Liver (tissue), 9 donors: ENCODE data around the gene TTBK1. TPM values are rescaled to one million over a fixed set of nuclear protein-coding genes. Genes with fewer than 3 reads are reported as not detected.

Source experiments
- DNase-seq: peaks from one replicate; pipeline ENCODE4 v3.0.0-alpha.2; 2017; ENCODE audit warnings: low spot score
- H3K27ac ChIP-seq, 2 donors: one replicate each; pipeline ENCODE4 v1.7.0; 2013; ENCODE audit warnings: inconsistent platforms in 2 of 2, low read length in 2 of 2, control low read depth in 1 of 2, low read depth in 1 of 2, mild to moderate bottlenecking in 1 of 2
- H3K27me3 ChIP-seq, 4 donors: one replicate each; pipeline versions ENCODE4 v1.6.1 to v1.7.0; 2013; ENCODE audit warnings: low read length in 3 of 4, inconsistent platforms in 1 of 4, mild to moderate bottlenecking in 1 of 4, moderate library complexity in 1 of 4; ENCODE audit not compliant: control insufficient read depth in 4 of 4, insufficient read depth in 4 of 4
- H3K36me3 ChIP-seq, 4 donors: one replicate each; pipeline versions ENCODE4 v1.6.1 to v1.7.0; 2013; ENCODE audit warnings: low read length in 3 of 4, mild to moderate bottlenecking in 3 of 4, low read depth in 1 of 4, moderate library complexity in 1 of 4; ENCODE audit not compliant: control insufficient read depth in 4 of 4, insufficient read depth in 3 of 4
- H3K4me1 ChIP-seq, 4 donors: one replicate each; pipeline versions ENCODE4 v1.6.1 to v1.7.0; 2013; ENCODE audit warnings: low read length in 3 of 4, mild to moderate bottlenecking in 3 of 4, moderate library complexity in 1 of 4; ENCODE audit not compliant: control insufficient read depth in 4 of 4, insufficient read depth in 4 of 4
- H3K4me3 ChIP-seq, 3 donors: one replicate each; pipeline versions ENCODE4 v1.6.1 to v1.7.0; 2013; ENCODE audit warnings: low read length in 3 of 3, control low read depth in 1 of 3, low read depth in 1 of 3, mild to moderate bottlenecking in 1 of 3
- H3K9ac ChIP-seq, 2 donors: one replicate each; pipeline ENCODE4 v1.7.0; 2013; ENCODE audit warnings: low read length in 2 of 2, mild to moderate bottlenecking in 2 of 2, moderate library complexity in 2 of 2, control low read depth in 1 of 2, low read depth in 1 of 2
- H3K9me3 ChIP-seq, 4 donors: one replicate each; pipeline versions ENCODE4 v1.6.1 to v1.7.0; 2013; ENCODE audit warnings: low read length in 3 of 4; ENCODE audit not compliant: control insufficient read depth in 4 of 4
- ATF3 ChIP-seq: IDR thresholded peaks from 2 replicates; pipeline ENCODE4 v1.6.1; 2016; ENCODE audit warnings: antibody characterized with exemption
- CTCF ChIP-seq: fragments of 150-350 bp; IDR thresholded peaks from 2 replicates; pipeline ENCODE4 v1.5.1; 2017; ENCODE audit warnings: improper control_type of control experiment, low read depth, low read length; ENCODE audit not compliant: missing input control
- EGR1 ChIP-seq, 2 donors: IDR thresholded peaks; 2 replicates each; pipeline ENCODE4 v1.6.1; 2016 to 2018; ENCODE audit warnings: antibody characterized with exemption in 2 of 2, low read depth in 2 of 2
- FOXA1 ChIP-seq: IDR thresholded peaks from 2 replicates; pipeline ENCODE4 v1.6.1; 2016; ENCODE audit warnings: antibody characterized with exemption
- FOXA2 ChIP-seq: IDR thresholded peaks from 2 replicates; pipeline ENCODE4 v1.6.1; 2016; ENCODE audit warnings: antibody characterized with exemption
- GABPA ChIP-seq, 2 donors: IDR thresholded peaks in 1 of 2; conservative IDR thresholded peaks in 1 of 2; 2 replicates each; pipeline ENCODE4 v1.6.1; 2016; ENCODE audit warnings: antibody characterized with exemption in 2 of 2, mild to moderate bottlenecking in 1 of 2, moderate library complexity in 1 of 2
- HNF4A ChIP-seq, 2 donors: conservative IDR thresholded peaks; 2 replicates each; pipeline ENCODE4 v1.6.1; 2016; ENCODE audit warnings: antibody characterized with exemption in 2 of 2, mild to moderate bottlenecking in 2 of 2
- HNF4G ChIP-seq: IDR thresholded peaks from 2 replicates; pipeline ENCODE4 v1.6.1; 2016; ENCODE audit warnings: antibody characterized with exemption
- JUND ChIP-seq, 2 donors: IDR thresholded peaks; 2 replicates each; pipeline ENCODE4 v1.6.1; 2016; ENCODE audit warnings: antibody characterized with exemption in 2 of 2
- MAX ChIP-seq: IDR thresholded peaks from 2 replicates; pipeline ENCODE4 v1.6.1; 2016; ENCODE audit warnings: antibody characterized with exemption
- NR2F2 ChIP-seq: IDR thresholded peaks from 2 replicates; pipeline ENCODE4 v1.6.1; 2016; ENCODE audit warnings: antibody characterized with exemption
- RAD21 ChIP-seq, 2 donors: IDR thresholded peaks; 2 replicates each; pipeline ENCODE4 v1.6.1; 2016; ENCODE audit warnings: antibody characterized with exemption in 2 of 2, mild to moderate bottlenecking in 2 of 2
- REST ChIP-seq: IDR thresholded peaks from 2 replicates; pipeline ENCODE4 v1.6.1; 2016; ENCODE audit warnings: antibody characterized with exemption, mild to moderate bottlenecking
- RXRA ChIP-seq, 2 donors: IDR thresholded peaks; 2 replicates each; pipeline ENCODE4 v1.6.1; 2017 to 2018; ENCODE audit warnings: antibody characterized with exemption in 2 of 2, mild to moderate bottlenecking in 1 of 2
- SP1 ChIP-seq: IDR thresholded peaks from 2 replicates; pipeline ENCODE4 v1.6.1; 2018; ENCODE audit warnings: antibody characterized with exemption, mild to moderate bottlenecking
- TAF1 ChIP-seq: conservative IDR thresholded peaks from 2 replicates; pipeline ENCODE4 v1.6.1; 2016; ENCODE audit warnings: antibody characterized with exemption, mild to moderate bottlenecking
- YY1 ChIP-seq: IDR thresholded peaks from 2 replicates; pipeline ENCODE4 v1.6.1; 2016; ENCODE audit warnings: antibody characterized with exemption, mild to moderate bottlenecking
- ZBTB33 ChIP-seq: IDR thresholded peaks from 2 replicates; pipeline ENCODE4 v1.6.1; 2016; ENCODE audit warnings: antibody characterized with exemption
- WGBS: extraction: QIAGEN DNeasy Blood & Tissue Kit; methylation state at CpG from one replicate; pipeline ENCODE4 v1.1.7; 2013; 5-methylcytosine and 5-hydroxymethylcytosine counted together
- polyA plus RNA-seq, 2 donors: library from polyadenylated mRNA; stranded (reverse) in 1 of 2; unstranded in 1 of 2; fragments of 200-250 nt in 1 of 2; fragments of >200 nt in 1 of 2; fragmentation: Nextera tagmentation in 1 of 2; extraction: Ambion mirVana in 1 of 2; gene quantifications; one replicate each; pipeline versions ENCODE4 v1.2.1 to v1.2.3, GENCODE V29; 2013 to 2015
- total RNA-seq, 2 donors: library from RNA; depleted of rRNA; stranded (reverse); fragments of >200 nt; gene quantifications; one replicate each; pipeline ENCODE4 v1.2.3, GENCODE V29; 2014
- donor health status: healthy.
- donor health status: healthy.
- donor health status: healthy.
- donor health status: healthy.
- donor health status: healthy.

The TTBK1 gene
- total and polyA plus RNA-seq, 4 donors, result 0.14 to 1.2 (median 0.44) TPM

GRCh38 chr6:43248101-43248500, 4.8 kb downstream of the TTBK1 start:
- peaks cover 2 to 12% (median 9%) of the 10 kb centered on the region in 4 donors for H3K4me1 ChIP-seq
- no peak overlapping the region for H3K27ac ChIP-seq
- no peaks in the 10 kb centered on the region for H3K9me3 ChIP-seq
- no peak overlapping the region for H3K4me3 ChIP-seq
- no peak overlapping the region for H3K9ac ChIP-seq
- 79% methylated on average over 3 of the region's 3 CpGs for WGBS
- no peak for TF ChIP-seq GABPA (IDR thresholded peaks at IDR 0.05 in 1 of 2, conservative IDR thresholded peaks at IDR 0.05 in 1 of 2)
- TF ChIP-seq SP1, result no peak
- TF ChIP-seq TAF1, result no peak
- no peak for TF ChIP-seq ZBTB33
- TF ChIP-seq RAD21 (IDR thresholded peaks at IDR 0.05), result no peak
- no peak for TF ChIP-seq HNF4G
- TF ChIP-seq MAX, result no peak
- TF ChIP-seq HNF4A (conservative IDR thresholded peaks at IDR 0.05), result no peak
- TF ChIP-seq EGR1 (IDR thresholded peaks at IDR 0.05; ENCODE audit: low read depth in 2 of 2), result no peak
- no peak for TF ChIP-seq NR2F2
- TF ChIP-seq CTCF, result no peak
- no peak for TF ChIP-seq FOXA2
- no peak for TF ChIP-seq FOXA1
- TF ChIP-seq ATF3, result no peak
- TF ChIP-seq RXRA (IDR thresholded peaks at IDR 0.05), result no peak
- TF ChIP-seq REST, result no peak
- TF ChIP-seq YY1, result no peak
- TF ChIP-seq JUND (IDR thresholded peaks at IDR 0.05), result no peak
- H3K36me3 ChIP-seq, result no peaks in the 10 kb centered on the region
- peaks cover 0 to 9% (median 1%) of the 10 kb centered on the region in 4 donors for H3K27me3 ChIP-seq
- no peak for DNase-seq
